NB4 (cell line): ENCODE results near the gene MTMR1.

Experiments
- DNase-seq: peaks from one replicate; pipeline ENCODE4 v3.0.0; 2010; ENCODE audit warnings: low read depth
- H3K4me3 ChIP-seq: one replicate; pipeline ENCODE4 v1.5.1; 2011; ENCODE audit warnings: mild to moderate bottlenecking, low read depth, low read length, moderate library complexity
- MYC ChIP-seq: IDR thresholded peaks from 2 replicates; pipeline ENCODE4 v1.6.1; 2011; ENCODE audit warnings: low read depth, low read length
- POLR2A ChIP-seq: IDR thresholded peaks from 2 replicates; pipeline ENCODE4 v1.6.1; 2011; ENCODE audit warnings: mild to moderate bottlenecking; ENCODE audit not compliant: insufficient read length; ENCODE audit errors: extremely low read depth
- TF ChIP-seq, protein P1 (sequence below): IDR thresholded peaks from 2 replicates; pipeline ENCODE4 v1.6.1; 2011; ENCODE audit warnings: low read depth, low read length
- TF ChIP-seq, protein P2 (sequence below): IDR thresholded peaks from one replicate; pipeline ENCODE4 v1.5.1; 2012; ENCODE audit warnings: low read depth, low read length

Gene MTMR1

DNA sequence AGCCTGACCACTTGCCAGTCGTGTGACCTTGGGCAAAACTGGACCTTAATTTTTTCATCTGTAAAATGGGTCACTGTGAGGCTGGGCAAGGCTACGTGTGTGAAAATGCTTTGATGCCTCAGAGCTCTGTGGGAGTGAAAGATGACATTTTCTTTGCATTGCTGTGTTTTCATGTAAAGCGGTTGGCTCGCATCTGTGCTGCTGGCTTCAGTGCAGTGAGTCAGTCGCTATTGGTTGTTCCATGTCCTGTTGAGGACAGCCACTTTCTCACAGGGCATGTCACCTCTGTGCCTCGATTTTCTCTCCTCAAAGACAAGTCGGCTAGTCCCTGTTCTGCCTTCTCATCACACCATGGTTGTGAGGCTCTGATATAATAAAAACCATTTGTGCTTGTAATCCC lies 4.4 kb downstream of the MTMR1 start:
- H3K4me3 ChIP-seq = no peak overlapping the region
- TF ChIP-seq, protein P1, sequence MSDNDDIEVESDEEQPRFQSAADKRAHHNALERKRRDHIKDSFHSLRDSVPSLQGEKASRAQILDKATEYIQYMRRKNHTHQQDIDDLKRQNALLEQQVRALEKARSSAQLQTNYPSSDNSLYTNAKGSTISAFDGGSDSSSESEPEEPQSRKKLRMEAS = no peak
- TF ChIP-seq POLR2A (no peak), MYC (no peak)
- TF ChIP-seq, protein P2, sequence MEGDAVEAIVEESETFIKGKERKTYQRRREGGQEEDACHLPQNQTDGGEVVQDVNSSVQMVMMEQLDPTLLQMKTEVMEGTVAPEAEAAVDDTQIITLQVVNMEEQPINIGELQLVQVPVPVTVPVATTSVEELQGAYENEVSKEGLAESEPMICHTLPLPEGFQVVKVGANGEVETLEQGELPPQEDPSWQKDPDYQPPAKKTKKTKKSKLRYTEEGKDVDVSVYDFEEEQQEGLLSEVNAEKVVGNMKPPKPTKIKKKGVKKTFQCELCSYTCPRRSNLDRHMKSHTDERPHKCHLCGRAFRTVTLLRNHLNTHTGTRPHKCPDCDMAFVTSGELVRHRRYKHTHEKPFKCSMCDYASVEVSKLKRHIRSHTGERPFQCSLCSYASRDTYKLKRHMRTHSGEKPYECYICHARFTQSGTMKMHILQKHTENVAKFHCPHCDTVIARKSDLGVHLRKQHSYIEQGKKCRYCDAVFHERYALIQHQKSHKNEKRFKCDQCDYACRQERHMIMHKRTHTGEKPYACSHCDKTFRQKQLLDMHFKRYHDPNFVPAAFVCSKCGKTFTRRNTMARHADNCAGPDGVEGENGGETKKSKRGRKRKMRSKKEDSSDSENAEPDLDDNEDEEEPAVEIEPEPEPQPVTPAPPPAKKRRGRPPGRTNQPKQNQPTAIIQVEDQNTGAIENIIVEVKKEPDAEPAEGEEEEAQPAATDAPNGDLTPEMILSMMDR = no peak
- DNase-seq = no peak

DNA sequence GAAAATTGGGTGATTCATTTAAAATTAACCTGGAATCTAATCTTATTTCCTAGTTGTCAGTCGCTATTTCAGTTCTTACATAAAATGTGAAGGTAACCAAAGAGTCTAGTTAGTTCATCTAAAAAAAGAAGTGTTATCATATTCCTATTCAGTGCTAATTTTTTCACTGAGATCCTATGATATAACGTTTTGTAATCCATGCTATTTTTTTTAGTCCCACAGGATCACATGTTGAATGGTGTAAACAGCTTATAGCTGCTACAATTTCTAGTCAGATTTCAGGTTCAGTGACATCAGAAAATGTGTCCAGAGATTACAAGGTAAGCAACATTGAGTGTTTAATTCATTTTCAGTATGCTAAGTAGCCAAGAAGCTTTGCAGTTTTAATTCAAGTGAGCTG lies 5.8 kb downstream of the MTMR1 start:
- TF ChIP-seq MYC = no peak
- TF ChIP-seq, protein P1 = no peak
- no peak for TF ChIP-seq POLR2A
- TF ChIP-seq, protein P2 = no peak

DNA sequence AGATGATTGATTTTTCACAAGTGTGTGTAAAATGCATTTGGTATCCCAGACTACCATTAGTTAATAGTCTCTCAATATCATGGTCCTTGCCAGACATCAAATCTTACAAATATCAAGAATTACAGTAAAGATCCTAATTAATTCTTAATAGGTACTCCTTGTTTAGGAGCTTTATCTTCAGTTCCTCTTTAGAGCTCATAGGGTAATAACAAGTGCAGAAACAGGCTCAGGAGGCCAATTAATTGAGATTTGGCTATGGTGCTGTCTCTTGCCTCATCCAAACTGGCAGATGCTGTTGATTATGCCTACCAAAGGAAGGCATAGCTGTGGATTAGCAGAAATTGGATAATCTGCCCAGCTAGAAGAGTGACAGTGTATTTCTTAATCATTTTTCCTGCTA lies 6.9 kb downstream of the MTMR1 start:
- no peak for DNase-seq
- no peak overlapping the region for H3K4me3 ChIP-seq
- no peak for TF ChIP-seq POLR2A

More for the DNA sequence above, 5.8 kb downstream of the MTMR1 start:
- no peak overlapping the region for H3K4me3 ChIP-seq
- no peak for DNase-seq

DNA sequence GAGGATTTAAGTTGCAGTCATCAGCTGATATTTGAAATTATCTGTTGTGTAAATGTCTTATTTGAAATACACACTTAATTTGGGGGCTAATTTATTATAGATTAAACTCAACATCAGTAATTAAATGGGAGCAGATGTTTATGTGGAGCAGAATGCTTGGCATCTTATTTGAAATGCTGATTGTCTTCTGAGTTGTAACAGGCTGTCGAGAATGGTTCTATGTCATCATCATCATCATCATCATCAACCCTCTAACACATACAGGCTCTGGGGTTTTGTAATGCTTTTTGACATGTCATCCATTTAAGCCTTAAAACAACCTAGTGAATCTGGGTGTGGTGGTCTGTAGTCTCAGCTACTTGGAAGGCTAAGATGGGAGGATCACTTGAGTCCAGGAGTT lies 8.2 kb downstream of the MTMR1 start:
- TF ChIP-seq, protein P1 = no peak
- TF ChIP-seq, protein P2 = no peak
- no peak for TF ChIP-seq MYC
- TF ChIP-seq POLR2A = no peak
- DNase-seq = no peak
- no peak overlapping the region for H3K4me3 ChIP-seq

DNA sequence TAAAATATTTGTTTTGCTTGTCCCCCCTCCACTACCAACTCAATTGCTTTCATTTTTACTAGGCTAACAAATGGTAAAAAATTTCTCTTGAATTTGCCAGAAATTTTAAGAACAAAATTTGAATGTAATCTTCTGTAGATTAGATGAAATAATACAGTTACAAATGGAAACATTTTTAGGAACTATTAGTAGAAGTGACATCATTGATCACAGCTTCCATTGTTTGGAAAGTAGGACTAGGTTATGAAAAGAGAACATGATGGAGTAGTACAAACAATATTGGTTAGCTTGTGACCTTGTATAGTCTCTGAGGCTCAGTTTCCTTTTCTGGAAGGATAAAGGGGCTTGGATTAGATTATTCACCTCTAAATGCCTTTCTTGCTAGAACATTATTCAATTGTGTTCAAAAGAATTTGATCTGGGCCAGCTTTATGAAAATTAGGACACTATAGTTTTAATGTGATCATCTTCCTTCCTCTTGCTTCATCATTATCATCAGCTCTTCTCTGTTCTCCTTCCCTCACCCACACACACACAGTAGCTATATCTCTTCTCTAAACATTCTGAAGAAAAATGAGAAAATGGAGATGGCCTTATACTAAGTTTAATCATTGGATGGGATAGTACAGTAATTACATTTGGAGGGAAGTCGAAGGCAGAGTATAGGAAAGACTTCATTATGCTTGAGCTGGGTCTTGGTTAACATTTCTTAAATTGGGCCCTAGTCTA lies 9.9 kb downstream of the MTMR1 start:
- no peak overlapping the region for H3K4me3 ChIP-seq
- TF ChIP-seq MYC = no peak
- TF ChIP-seq POLR2A = no peak
- TF ChIP-seq, protein P1 = no peak
- TF ChIP-seq, protein P2 = no peak
- DNase-seq = no peak

DNA sequence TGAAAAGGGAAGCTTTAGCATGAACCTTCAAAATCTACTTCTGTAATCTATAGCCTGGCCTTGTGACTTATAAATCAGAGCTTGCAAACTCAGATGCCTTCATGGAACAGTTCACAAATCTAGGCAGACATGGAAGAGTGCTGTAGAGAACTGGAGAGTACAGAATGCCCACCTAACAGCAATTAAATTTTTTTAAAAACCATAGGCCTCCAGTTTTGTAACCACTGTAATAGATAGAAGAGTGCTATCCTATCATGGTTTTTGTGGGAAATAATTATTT lies 10.4 kb downstream of the MTMR1 start:
- TF ChIP-seq, protein P1 = no peak
- TF ChIP-seq, protein P2 = no peak
- TF ChIP-seq POLR2A = no peak
- no peak overlapping the region for H3K4me3 ChIP-seq
- DNase-seq = no peak
